Measurements from ENCODE around the gene PAQR5.

PAQR5 gene

GRCh38 chr15:69454953-69455352, 156.2 kb downstream of the PAQR5 start:
- DNase-seq (ENCODE audit: insufficient read length, low spot score) (no peak), FAIRE-seq (no peak)

GRCh38 chr15:69456208-69457166, 157.8 kb downstream of the PAQR5 start:
- DNase-seq (ENCODE audit: insufficient read length, low spot score): no peak

More at GRCh38 chr15:69456208-69457166, 157.8 kb downstream of the PAQR5 start:
- FAIRE-seq: no peak
